Fibroblast of skin of abdomen (primary cell): Measurements from ENCODE around the gene CTSL.
A peak's percentile ranks its signal among the peaks of the same experiment; 100 is the strongest.

Experiments
- DNase-seq: peaks from one replicate; pipeline ENCODE4 v3.0.0-alpha.2; 2013

CTSL gene

DNA sequence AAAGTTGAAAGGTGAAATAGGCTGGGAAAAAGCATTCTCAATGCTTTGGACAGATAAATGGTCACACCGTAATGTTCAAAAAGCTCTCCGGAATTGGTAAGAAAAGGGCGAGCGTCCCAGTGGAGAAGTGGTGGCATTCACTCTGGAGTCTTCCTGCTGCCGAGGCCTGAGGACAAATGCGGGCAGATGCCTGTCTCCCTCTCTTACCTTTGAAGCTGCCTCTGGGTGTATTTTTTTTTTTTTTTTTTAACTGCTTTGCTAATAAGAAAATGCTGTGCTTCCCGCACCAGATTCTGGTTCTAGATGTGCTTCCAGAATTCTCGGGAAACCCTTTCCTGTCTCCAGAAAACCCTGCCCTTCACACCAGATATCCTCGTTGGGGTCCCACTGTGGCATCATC lies 24.4 kb upstream of the CTSL start:
- no peak for DNase-seq

GRCh38 chr9:87701931-87702421 lies 23.9 kb upstream of the CTSL start:
- peak; percentile 81 for DNase-seq

DNA sequence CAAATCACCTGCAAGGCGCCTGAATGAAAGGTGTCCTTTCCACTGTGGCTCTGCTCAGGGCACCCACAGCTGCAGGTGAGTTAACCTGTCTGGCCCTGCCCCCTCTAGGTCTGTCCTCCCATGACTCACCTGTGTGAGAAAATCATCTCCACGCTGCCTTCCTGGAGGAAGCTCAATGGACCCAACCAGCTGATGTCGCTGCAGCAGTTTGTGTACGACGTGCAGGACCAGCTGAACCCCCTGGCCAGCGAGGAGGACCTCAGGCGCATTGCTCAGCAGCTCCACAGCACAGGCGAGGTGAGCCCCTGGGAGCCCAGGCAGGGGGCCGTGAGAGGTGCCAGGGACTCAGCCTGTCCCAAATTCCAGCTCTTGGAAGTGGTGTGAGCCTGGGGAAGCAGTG lies 23.0 kb upstream of the CTSL start:
- no peak for DNase-seq

GRCh38 chr9:87703636-87704276 lies 22.2 kb upstream of the CTSL start:
- no peak for DNase-seq

DNA sequence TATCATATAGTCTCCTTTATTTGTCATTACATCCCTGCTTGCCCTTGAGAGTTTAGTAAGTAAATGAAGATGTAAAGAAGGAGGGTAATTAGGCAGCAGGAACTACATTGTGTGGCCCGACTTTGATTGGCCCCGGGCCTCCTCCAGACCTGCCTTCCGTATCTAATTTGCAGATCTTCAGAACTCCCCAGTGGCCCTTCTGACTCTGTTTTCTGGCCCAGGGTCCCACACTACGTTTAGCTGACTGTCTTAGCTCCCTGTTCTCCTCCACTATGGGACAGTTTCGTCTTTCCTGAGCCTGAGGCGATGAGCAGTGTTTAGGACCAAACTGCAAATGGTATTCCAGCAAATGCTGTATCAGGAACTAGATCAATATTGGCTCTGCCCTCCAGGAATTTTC lies 21.6 kb upstream of the CTSL start:
- DNase-seq, result no peak

GRCh38 chr9:87706066-87706739 lies 19.7 kb upstream of the CTSL start:
- DNase-seq, result no peak

GRCh38 chr9:87707805-87708506 lies 18.0 kb upstream of the CTSL start:
- DNase-seq, result peak; percentile 45

DNA sequence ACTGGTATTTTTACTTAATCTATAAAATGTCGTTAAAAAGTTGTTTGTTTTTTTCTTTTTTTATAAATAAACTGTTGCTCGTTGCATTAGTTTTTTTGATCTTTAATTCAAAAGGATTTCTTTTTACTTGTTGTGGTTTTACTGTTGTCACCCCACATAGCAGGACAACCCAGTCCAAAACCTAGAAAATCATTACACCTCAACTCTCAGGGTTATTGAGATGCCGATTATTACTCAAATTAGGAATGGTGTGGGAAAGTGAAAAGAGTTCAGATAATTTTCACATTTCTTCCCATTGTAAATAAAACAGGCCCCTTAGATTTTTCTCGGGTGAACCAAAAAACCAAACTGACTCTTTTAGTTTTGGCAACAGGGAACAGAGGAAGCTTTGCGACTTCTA lies 17.4 kb upstream of the CTSL start:
- DNase-seq, result no peak

- DNase-seq, result no peak
Observed at GRCh38 chr9:87708986-87709728, 16.8 kb upstream of the CTSL start.

- no peak for DNase-seq
Observed at GRCh38 chr9:87710443-87710842, 15.5 kb upstream of the CTSL start.

DNA sequence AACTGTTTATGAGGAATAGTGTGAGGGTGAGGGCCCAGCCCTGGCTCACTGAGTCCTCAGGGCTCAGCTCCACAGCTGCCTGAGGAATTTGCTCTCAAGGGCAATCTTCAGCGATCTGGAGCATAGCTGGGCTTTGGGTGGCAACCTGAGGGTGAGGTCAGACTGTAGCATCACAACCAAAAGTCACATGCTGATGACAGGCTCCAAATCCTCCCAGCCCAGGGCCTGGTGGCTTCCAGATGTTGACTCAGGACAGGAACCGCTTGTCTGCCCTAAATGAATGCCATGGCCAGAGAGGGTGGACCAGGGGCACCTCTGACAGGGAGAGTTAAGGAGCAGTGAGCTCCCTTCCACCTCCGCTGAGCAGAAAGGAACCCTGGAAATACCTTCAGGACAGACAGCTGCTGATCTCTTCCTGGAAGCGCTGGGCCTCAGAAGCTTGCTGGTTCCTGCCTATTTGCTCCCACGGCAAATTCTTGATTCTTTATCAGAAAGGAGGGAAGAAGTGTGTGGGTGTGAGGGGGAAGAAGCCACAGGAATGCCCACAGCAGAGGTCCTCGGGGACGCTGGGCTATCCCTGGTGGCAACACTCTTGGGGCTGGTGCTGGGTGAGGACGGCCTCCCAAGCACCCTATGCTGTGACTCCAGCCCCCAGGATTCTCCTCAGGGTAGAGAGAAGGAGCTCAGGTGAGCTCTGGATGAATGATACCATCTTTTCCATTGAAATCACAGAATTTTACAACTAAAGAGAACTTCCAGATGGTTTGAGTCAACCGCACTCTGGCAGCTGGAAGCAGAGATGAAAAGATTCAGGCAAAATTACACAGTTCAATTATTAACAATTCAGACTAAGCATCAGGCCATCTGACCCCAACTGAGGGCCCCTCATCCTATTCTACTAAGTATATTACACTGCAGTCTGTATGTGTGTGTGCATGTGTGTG lies 13.8 kb upstream of the CTSL start:
- peak; percentile 69 for DNase-seq

GRCh38 chr9:87712801-87713277 lies 13.1 kb upstream of the CTSL start:
- no peak for DNase-seq

- DNase-seq, result peak; percentile 99
Observed at GRCh38 chr9:87713278-87713987, 12.5 kb upstream of the CTSL start.

DNA sequence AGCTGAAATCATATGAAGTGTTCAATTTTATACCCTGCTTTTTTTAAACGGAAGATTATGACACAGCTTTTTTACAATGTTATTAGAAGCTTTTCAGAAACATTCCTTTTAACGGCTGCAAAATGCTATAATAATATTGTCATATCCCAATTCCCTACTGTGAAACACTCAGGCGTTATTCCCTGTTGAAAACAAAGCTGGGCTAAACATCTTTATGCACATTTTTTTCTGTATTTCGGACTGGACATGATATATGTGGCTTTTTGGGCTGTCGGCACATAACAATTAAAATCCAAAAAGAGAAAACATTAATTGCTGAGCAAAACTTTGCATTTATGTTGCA lies 12.0 kb upstream of the CTSL start:
- DNase-seq, result no peak

- DNase-seq, result peak; percentile 81
Observed at GRCh38 chr9:87714819-87715218, 11.1 kb upstream of the CTSL start.

- DNase-seq, result peak; percentile 16
Observed at GRCh38 chr9:87716141-87716540, 9.8 kb upstream of the CTSL start.

GRCh38 chr9:87717456-87717855 lies 8.5 kb upstream of the CTSL start:
- no peak for DNase-seq

DNA sequence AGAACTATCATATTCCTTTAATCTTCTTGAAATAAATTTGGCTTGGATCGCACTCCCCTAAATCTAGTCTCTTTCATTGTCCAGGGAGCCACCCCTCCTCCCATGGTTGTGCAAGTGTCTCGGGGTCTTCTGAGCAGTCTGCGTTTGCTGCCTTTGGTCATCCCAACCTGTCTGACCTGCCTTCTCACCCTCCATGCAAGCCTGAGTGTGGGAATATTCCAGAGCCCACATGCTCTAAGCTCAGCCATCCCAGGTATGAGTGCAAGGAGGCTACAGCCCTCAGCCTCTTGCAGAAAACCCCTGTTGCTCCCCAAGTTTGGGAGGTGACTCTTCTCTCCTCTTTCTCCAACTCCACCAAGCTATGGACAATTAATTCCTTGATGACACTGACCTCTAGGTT lies 7.7 kb upstream of the CTSL start:
- no peak for DNase-seq

DNA sequence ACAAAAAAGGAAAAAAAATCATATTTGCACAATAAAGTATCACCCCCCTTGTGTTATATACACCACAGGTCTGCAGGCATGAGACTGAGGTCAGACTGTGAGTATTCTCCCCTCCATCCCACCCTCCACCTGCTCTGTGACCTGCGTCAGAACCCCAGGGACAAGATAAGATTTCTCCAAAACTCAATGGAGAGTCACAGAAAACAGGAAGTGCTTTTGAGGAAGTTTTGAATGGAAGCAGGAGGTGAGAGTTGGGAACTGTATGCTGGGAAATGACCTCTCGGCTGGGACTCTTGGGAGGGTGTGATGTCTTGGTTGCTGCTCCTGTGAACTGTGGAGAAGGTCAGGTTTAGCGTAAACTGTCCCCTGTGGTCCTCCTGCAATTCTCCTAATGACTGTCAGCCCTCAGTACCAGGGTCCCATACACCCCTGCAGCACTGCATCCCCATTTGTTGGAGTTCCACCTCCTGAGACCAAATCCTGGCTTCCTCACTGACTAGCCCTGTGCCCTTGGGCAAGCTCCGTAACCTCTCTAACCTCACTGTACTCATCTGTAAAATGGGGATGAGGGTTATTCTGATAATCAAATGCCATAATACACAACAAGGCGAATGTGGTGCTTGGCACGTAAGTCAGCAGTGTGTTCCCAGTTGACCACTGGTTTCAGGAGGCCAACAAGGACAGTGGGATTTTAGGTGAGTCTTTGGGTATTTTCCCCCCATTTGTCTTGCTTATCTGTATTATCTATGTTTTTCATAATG lies 6.9 kb upstream of the CTSL start:
- DNase-seq, result no peak

DNA sequence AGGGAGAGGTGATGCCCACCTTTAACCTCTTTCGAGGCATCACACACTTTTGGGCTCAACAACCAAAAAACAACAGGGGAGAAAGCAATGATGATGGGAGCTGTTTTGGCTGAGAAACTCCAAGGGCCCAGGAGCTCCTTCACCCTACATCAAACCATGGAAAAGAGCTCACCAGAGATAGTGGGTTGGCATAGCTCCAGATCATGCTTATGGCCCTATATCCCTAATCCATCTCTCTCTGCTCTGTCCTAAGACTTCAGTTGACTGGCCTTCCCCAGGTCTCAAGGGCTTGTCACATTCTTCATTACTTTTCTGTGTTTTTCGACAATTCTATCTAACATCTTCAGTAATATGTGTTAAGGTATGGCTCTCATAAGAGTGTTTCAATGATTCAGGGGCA lies 5.7 kb upstream of the CTSL start:
- DNase-seq, result no peak
